IMR-90 (cell line): ENCODE measurements around the gene SMIM5. TPM values are rescaled to one million over a fixed set of nuclear protein-coding genes. Genes with fewer than 3 reads are reported as not detected.

Source experiments
- ATAC-seq: fragments of 200-7000 bp; cut with Tn5 transposase; 2 replicates; pipeline ENCODE4 v1.9.1; 2020; ENCODE audit warnings: low read depth, mild to moderate bottlenecking, moderate library complexity
- BruUV-seq: library from RNA; stranded (reverse); fragments of 400-500 nt; replicated peaks from 2 replicates; lab custom pipeline; 2021; lab: Mats Ljungman, UMichigan
- CTCF ChIA-PET: fragments of 300-600 bp; formaldehyde crosslinking; extraction: SDS; loops from one replicate; lab custom pipeline; 2021; ENCODE audit warnings: antibody characterized with exemption; lab: Yijun Ruan, JAX
- POLR2A ChIA-PET: fragments of 300-600 bp; sonication (Branson Sonifier 250); formaldehyde crosslinking; loops from one replicate; lab custom pipeline; 2022; ENCODE audit warnings: antibody characterized with exemption; ENCODE audit not compliant: unreplicated experiment; lab: Charles Lee
- DNase-seq: peaks from one replicate; pipeline ENCODE4 v3.0.0; 2013
- H2AFZ ChIP-seq: replicated peaks from 2 replicates; pipeline ENCODE3; 2013; ENCODE audit warnings: low read length, mild to moderate bottlenecking; ENCODE audit not compliant: poor library complexity
- H2AK5ac ChIP-seq: 2 replicates; pipeline ENCODE4 v1.6.1; 2013; ENCODE audit warnings: low read depth, low read length, inconsistent platforms
- H2AK9ac ChIP-seq: replicated peaks from 2 replicates; pipeline ENCODE3; 2013; ENCODE audit warnings: mild to moderate bottlenecking, low read depth, low read length, moderate library complexity; ENCODE audit not compliant: poor library complexity
- H2BK120ac ChIP-seq: 2 replicates; pipeline ENCODE4 v1.6.1; 2013; ENCODE audit warnings: low read depth, low read length, inconsistent platforms
- H2BK15ac ChIP-seq: 3 replicates; pipeline ENCODE4 v1.6.1; 2013; ENCODE audit warnings: low read depth, low read length, inconsistent platforms
- H2BK20ac ChIP-seq: 2 replicates; pipeline ENCODE4 v1.6.1; 2013; ENCODE audit warnings: low read depth, mild to moderate bottlenecking, inconsistent platforms, low read length, moderate library complexity
- H2BK5ac ChIP-seq: 2 replicates; pipeline ENCODE4 v1.6.1; 2013; ENCODE audit warnings: mild to moderate bottlenecking, low read depth, low read length, inconsistent platforms; ENCODE audit not compliant: poor library complexity, severe bottlenecking
- H3K14ac ChIP-seq: replicated peaks from 2 replicates; pipeline ENCODE4 v1.6.1; 2013; ENCODE audit warnings: low read depth, low read length, inconsistent platforms
- H3K18ac ChIP-seq: 2 replicates; pipeline ENCODE4 v1.6.1; 2013; ENCODE audit warnings: low read depth, low read length, control low read depth
- H3K23ac ChIP-seq: 2 replicates; pipeline ENCODE4 v1.6.1; 2013; ENCODE audit warnings: low read depth, low read length, inconsistent platforms
- H3K27ac ChIP-seq: 2 replicates; pipeline ENCODE4 v1.5.1; 2013; ENCODE audit warnings: mild to moderate bottlenecking, control low read depth, low read length; ENCODE audit not compliant: insufficient read depth
- H3K27me3 ChIP-seq: 2 replicates; pipeline ENCODE4 v1.6.1; 2013; ENCODE audit warnings: low read length; ENCODE audit not compliant: control insufficient read depth, insufficient read depth
- H3K36me3 ChIP-seq: 2 replicates; pipeline ENCODE4 v1.6.1; 2013; ENCODE audit warnings: low read length, mixed read lengths; ENCODE audit not compliant: control insufficient read depth, insufficient read depth
- H3K4ac ChIP-seq: 2 replicates; pipeline ENCODE4 v1.6.1; 2013; ENCODE audit warnings: low read depth, low read length, inconsistent platforms
- H3K4me1 ChIP-seq: 2 replicates; pipeline ENCODE4 v1.6.1; 2013; ENCODE audit warnings: low read length, mixed read lengths; ENCODE audit not compliant: control insufficient read depth, insufficient read depth
- H3K4me2 ChIP-seq: 2 replicates; pipeline ENCODE4 v1.6.1; 2013; ENCODE audit warnings: low read depth, mild to moderate bottlenecking, control low read depth, low read length, moderate library complexity
- H3K4me3 ChIP-seq: 2 replicates; pipeline ENCODE4 v1.5.1; 2013; ENCODE audit warnings: low read depth, mild to moderate bottlenecking, control low read depth, low read length, moderate library complexity; ENCODE audit not compliant: insufficient read depth
- H3K56ac ChIP-seq: 2 replicates; pipeline ENCODE4 v1.6.1; 2013; ENCODE audit warnings: low read length, inconsistent platforms; ENCODE audit not compliant: insufficient read depth; ENCODE audit errors: extremely low read depth
- H3K79me1 ChIP-seq, 2 experiments: 2 replicates each; pipeline ENCODE4 v1.6.1; 2013; ENCODE audit warnings: low read length in 2 of 2, inconsistent platforms in 1 of 2, low read depth in 1 of 2
- H3K9ac ChIP-seq: 2 replicates; pipeline ENCODE4 v1.6.1; 2013; ENCODE audit warnings: low read depth, low read length, control low read depth
- H3K9me1 ChIP-seq: 2 replicates; pipeline ENCODE4 v1.6.1; 2013; ENCODE audit warnings: low read length, inconsistent platforms; ENCODE audit not compliant: insufficient read depth
- H3K9me3 ChIP-seq: 2 replicates; pipeline ENCODE4 v1.6.1; 2013; ENCODE audit warnings: low read length; ENCODE audit not compliant: control insufficient read depth, insufficient read depth
- H4K20me1 ChIP-seq: 2 replicates; pipeline ENCODE4 v1.6.1; 2013; ENCODE audit warnings: low read length, inconsistent platforms; ENCODE audit not compliant: insufficient read depth
- H4K5ac ChIP-seq: 2 replicates; pipeline ENCODE4 v1.6.1; 2013; ENCODE audit warnings: mild to moderate bottlenecking, low read depth, low read length, control low read depth
- H4K8ac ChIP-seq, 2 experiments: 2 replicates each; pipeline ENCODE4 v1.6.1; 2013; ENCODE audit warnings: low read depth in 2 of 2, low read length in 2 of 2, control low read depth in 1 of 2, inconsistent platforms in 1 of 2
- H4K91ac ChIP-seq: 2 replicates; pipeline ENCODE4 v1.6.1; 2013; ENCODE audit warnings: low read depth, low read length, inconsistent platforms; ENCODE audit not compliant: insufficient read depth
- CEBPB ChIP-seq: IDR thresholded peaks from 2 replicates; pipeline ENCODE4 v1.6.1; 2012; ENCODE audit warnings: low read depth, low read length, improper control_type of control experiment
- FOS ChIP-seq: fragments of 150-350 bp; IDR thresholded peaks from 2 replicates; pipeline ENCODE4 v1.6.1; 2016; ENCODE audit warnings: low read depth, low read length
- NFE2L2 ChIP-seq: fragments of 150-350 bp; IDR thresholded peaks from 2 replicates; pipeline ENCODE4 v1.6.1; 2016; ENCODE audit warnings: low read depth, mild to moderate bottlenecking, low read length
- RAD21 ChIP-seq: IDR thresholded peaks from 2 replicates; pipeline ENCODE4 v1.6.1; 2012; ENCODE audit warnings: low read length, improper control_type of control experiment
- SMC3 ChIP-seq: fragments of 150-350 bp; IDR thresholded peaks from 2 replicates; pipeline ENCODE4 v1.6.1; 2016; ENCODE audit warnings: low read depth, mild to moderate bottlenecking, antibody characterized with exemption, low read length, moderate library complexity
- WGBS, 2 experiments: methylation state at CpG; one replicate each; pipeline versions ENCODE4 v1.1.5 to v1.1.7; 2013; ENCODE audit warnings: missing lambda C conversion rate in 2 of 2; ENCODE audit not compliant: insufficient read length in 1 of 2; ENCODE audit errors: extremely low coverage in 2 of 2; 5-methylcytosine and 5-hydroxymethylcytosine counted together
- dilution Hi-C: fragments of 300-500 bp; cut with HindIII; formaldehyde crosslinking; loops from one replicate; pipeline ENCODE4 v1.14.3; 2018; ENCODE audit warnings: low sequenced_read_pairs; ENCODE audit not compliant: unreplicated experiment
- in situ Hi-C: fragments of 300-500 bp; cut with MboI; formaldehyde crosslinking; loops from 3 replicates; pipeline ENCODE4 v1.14.3; 2019; ENCODE audit warnings: low sequenced_read_pairs, inconsistent platforms, mixed read lengths
- intact Hi-C: fragments of 100-400 bp; cut with micrococcal nuclease; formaldehyde crosslinking; loops from 2 replicates; pipeline ENCODE4 v1.10.0; 2022
- polyA plus RNA-seq, 3 experiments: library from polyadenylated mRNA; depleted of rRNA; stranded (reverse); fragments of >200 nt; gene quantifications; 2 replicates each; pipeline ENCODE4 v1.2.3, GENCODE V29; 2012; ENCODE audit warnings: low replicate concordance in 1 of 3
- total RNA-seq: library from RNA; depleted of rRNA; stranded (reverse); fragments of >200 nt; gene quantifications from 2 replicates; pipeline ENCODE4 v1.2.3, GENCODE V29; 2012

SMIM5 gene
- total and polyA plus RNA-seq, 2 of the 4 experiments (the other 2 are of a cell fraction) = not detected

DNA sequence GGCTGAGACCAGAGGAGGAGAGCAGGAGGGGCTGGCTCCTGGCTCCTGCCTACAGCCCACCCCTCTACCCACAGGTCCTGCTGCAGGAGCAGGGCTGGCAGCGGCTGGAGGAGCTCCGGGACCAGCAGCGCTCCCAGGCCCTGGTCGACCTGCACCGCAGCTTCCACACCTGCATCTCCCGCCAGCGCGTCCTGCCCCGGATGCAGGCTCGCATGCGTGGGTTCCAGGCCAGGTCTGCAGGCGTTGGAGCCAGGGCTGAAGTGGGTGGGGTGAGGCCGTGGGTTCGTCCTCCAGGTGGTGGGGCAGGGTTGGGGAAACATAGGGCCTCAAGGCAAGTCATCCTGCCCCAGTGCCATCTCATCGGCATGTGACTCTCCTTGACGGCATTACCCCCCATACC, 27.4 kb upstream of the SMIM5 start:
- Histone ChIP-seq H3K4me3 (no peak overlapping the region), H2BK120ac (no peak overlapping the region), H3K4me1 (no peaks in the 10 kb centered on the region), H3K14ac (no peak overlapping the region), H3K9me1 (no peaks in the 10 kb centered on the region), H4K20me1 (no peaks in the 10 kb centered on the region; the same call in 1 of the 2 replicates), H3K18ac (no peak overlapping the region), H3K9me3 (no peaks in the 10 kb centered on the region), H3K27ac (no peak overlapping the region), H3K23ac (no peak overlapping the region), H3K27me3 (peaks cover 2% of the 10 kb centered on the region), H4K8ac (no peak overlapping the region), H4K91ac (no peak overlapping the region), H2AK5ac (no peak overlapping the region), H3K79me1 (no peaks in the 10 kb centered on the region), H4K5ac (no peak overlapping the region), H3K9ac (no peak overlapping the region), H2AK9ac (no peak overlapping the region), H2AFZ (no peak overlapping the region), H2BK20ac (no peak overlapping the region), H2BK5ac (no peak overlapping the region), H3K4me2 (no peak overlapping the region), H3K36me3 (no peaks in the 10 kb centered on the region), H2BK15ac (no peak overlapping the region), H3K4ac (no peak overlapping the region), H3K56ac (no peak overlapping the region)
- ATAC-seq (no peak), DNase-seq (no peak)
- in situ Hi-C loops = no loop called here
- POLR2A ChIA-PET = no interaction called here
- dilution Hi-C loops = no loop called here
- intact Hi-C loops = no loop called here
- 90% methylated on average over 2 of the region's 16 CpGs; no CpG with 5 or more reads in 1 of the 2 experiments for WGBS, 2 experiments
- no TSS peak for BruUV-seq
- TF ChIP-seq SMC3 (no peak), CEBPB (no peak), FOS (no peak), NFE2L2 (no peak), RAD21 (no peak)
- CTCF ChIA-PET = interaction anchor here (0.7 kb wide), 1 partner anchor 8 kb away, joined by 5 read pairs; no protein-coding TSS in a partner anchor
